ENCODE results near the gene NTM.

The NTM gene

GRCh38 chr11:131717616-131718015, 347.2 kb downstream of the NTM start:
- DNase-seq (ENCODE audit: low read depth, low spot score): no peak
- no peaks in the 10 kb centered on the region for H3K36me3 ChIP-seq (ENCODE audit: insufficient read depth, low read length)
- H3K9ac ChIP-seq (ENCODE audit: insufficient read length): no peak overlapping the region
- H3K4me3 ChIP-seq: no peak overlapping the region
- H3K27ac ChIP-seq: no peak overlapping the region
- TF ChIP-seq EZH2 (IDR thresholded peaks at IDR 0.05): no peak
- TF ChIP-seq FOXP2 (optimal IDR thresholded peaks at IDR 0.05; ENCODE audit: control extremely low read depth, extremely low read length, insufficient read depth): no peak
- no peak for TF ChIP-seq POLR2AphosphoS5 (IDR thresholded peaks at IDR 0.05; ENCODE audit: borderline replicate concordance, low read depth, low read length)
- no peaks in the 10 kb centered on the region for H3K9me3 ChIP-seq (ENCODE audit: low read depth, low read length)

- Histone ChIP-seq H3K27ac (no peak overlapping the region), H3K9ac (ENCODE audit: insufficient read length) (no peak overlapping the region), H3K9me3 (ENCODE audit: low read depth, low read length) (no peaks in the 10 kb centered on the region), H3K4me3 (no peak overlapping the region), H3K36me3 (ENCODE audit: insufficient read depth, low read length) (no peaks in the 10 kb centered on the region)
- TF ChIP-seq POLR2AphosphoS5 (IDR thresholded peaks at IDR 0.05; ENCODE audit: borderline replicate concordance, low read depth, low read length) (no peak), FOXP2 (optimal IDR thresholded peaks at IDR 0.05; ENCODE audit: control extremely low read depth, extremely low read length, insufficient read depth) (no peak), EZH2 (IDR thresholded peaks at IDR 0.05) (no peak)
- DNase-seq (ENCODE audit: low read depth, low spot score): no peak
Observed at GRCh38 chr11:131723088-131723487, 352.7 kb downstream of the NTM start.

GRCh38 chr11:131724436-131724975, 354.1 kb downstream of the NTM start:
- DNase-seq (ENCODE audit: low read depth, low spot score): no peak
- no peak overlapping the region for H3K4me3 ChIP-seq
- no peaks in the 10 kb centered on the region for H3K9me3 ChIP-seq (ENCODE audit: low read depth, low read length)
- TF ChIP-seq EZH2 (IDR thresholded peaks at IDR 0.05) (no peak), POLR2AphosphoS5 (IDR thresholded peaks at IDR 0.05; ENCODE audit: borderline replicate concordance, low read depth, low read length) (no peak), FOXP2 (optimal IDR thresholded peaks at IDR 0.05; ENCODE audit: control extremely low read depth, extremely low read length, insufficient read depth) (no peak)
- H3K9ac ChIP-seq (ENCODE audit: insufficient read length): no peak overlapping the region
- H3K36me3 ChIP-seq (ENCODE audit: insufficient read depth, low read length): no peaks in the 10 kb centered on the region
- no peak overlapping the region; the same call in 1 of the 2 replicates for H3K27ac ChIP-seq

GRCh38 chr11:131734871-131735270, 364.5 kb downstream of the NTM start:
- no peaks in the 10 kb centered on the region for H3K9me3 ChIP-seq (ENCODE audit: low read depth, low read length)
- H3K36me3 ChIP-seq (ENCODE audit: insufficient read depth, low read length): no peaks in the 10 kb centered on the region
- no peak overlapping the region for H3K27ac ChIP-seq
- no peak overlapping the region for H3K9ac ChIP-seq (ENCODE audit: insufficient read length)
- no peak overlapping the region for H3K4me3 ChIP-seq
- TF ChIP-seq FOXP2 (optimal IDR thresholded peaks at IDR 0.05; ENCODE audit: control extremely low read depth, extremely low read length, insufficient read depth): no peak
- no peak for TF ChIP-seq POLR2AphosphoS5 (IDR thresholded peaks at IDR 0.05; ENCODE audit: borderline replicate concordance, low read depth, low read length)
- no peak for TF ChIP-seq EZH2 (IDR thresholded peaks at IDR 0.05)
- no peak for DNase-seq (ENCODE audit: low read depth, low spot score)

- TF ChIP-seq POLR2AphosphoS5 (IDR thresholded peaks at IDR 0.05; ENCODE audit: borderline replicate concordance, low read depth, low read length) (no peak), EZH2 (IDR thresholded peaks at IDR 0.05) (no peak), FOXP2 (optimal IDR thresholded peaks at IDR 0.05; ENCODE audit: control extremely low read depth, extremely low read length, insufficient read depth) (no peak)
- Histone ChIP-seq H3K9me3 (ENCODE audit: low read depth, low read length) (no peaks in the 10 kb centered on the region), H3K36me3 (ENCODE audit: insufficient read depth, low read length) (no peaks in the 10 kb centered on the region), H3K9ac (ENCODE audit: insufficient read length) (no peak overlapping the region), H3K27ac (no peak overlapping the region), H3K4me3 (no peak overlapping the region)
- no peak for DNase-seq (ENCODE audit: low read depth, low spot score)
Observed at GRCh38 chr11:131737357-131737756, 366.9 kb downstream of the NTM start.

- Histone ChIP-seq H3K9me3 (ENCODE audit: low read depth, low read length) (no peaks in the 10 kb centered on the region), H3K9ac (ENCODE audit: insufficient read length) (no peak overlapping the region), H3K36me3 (ENCODE audit: insufficient read depth, low read length) (no peaks in the 10 kb centered on the region), H3K4me3 (no peak overlapping the region), H3K27ac (no peak overlapping the region)
- TF ChIP-seq EZH2 (IDR thresholded peaks at IDR 0.05): no peak
- TF ChIP-seq FOXP2 (optimal IDR thresholded peaks at IDR 0.05; ENCODE audit: control extremely low read depth, extremely low read length, insufficient read depth): no peak
- TF ChIP-seq POLR2AphosphoS5 (IDR thresholded peaks at IDR 0.05; ENCODE audit: borderline replicate concordance, low read depth, low read length): no peak
- DNase-seq (ENCODE audit: low read depth, low spot score): no peak
Observed at GRCh38 chr11:131739243-131739882, 368.9 kb downstream of the NTM start.

GRCh38 chr11:131744847-131745246, 374.4 kb downstream of the NTM start:
- Histone ChIP-seq H3K36me3 (ENCODE audit: insufficient read depth, low read length) (no peaks in the 10 kb centered on the region), H3K27ac (no peak overlapping the region), H3K9me3 (ENCODE audit: low read depth, low read length) (no peaks in the 10 kb centered on the region), H3K4me3 (no peak overlapping the region), H3K9ac (ENCODE audit: insufficient read length) (no peak overlapping the region)
- TF ChIP-seq FOXP2 (optimal IDR thresholded peaks at IDR 0.05; ENCODE audit: control extremely low read depth, extremely low read length, insufficient read depth) (no peak), EZH2 (IDR thresholded peaks at IDR 0.05) (no peak), POLR2AphosphoS5 (IDR thresholded peaks at IDR 0.05; ENCODE audit: borderline replicate concordance, low read depth, low read length) (no peak)
- no peak for DNase-seq (ENCODE audit: low read depth, low spot score)

- DNase-seq (ENCODE audit: low read depth, low spot score): no peak
- Histone ChIP-seq H3K27ac (no peak overlapping the region), H3K9me3 (ENCODE audit: low read depth, low read length) (no peaks in the 10 kb centered on the region), H3K4me3 (no peak overlapping the region), H3K9ac (ENCODE audit: insufficient read length) (no peak overlapping the region), H3K36me3 (ENCODE audit: insufficient read depth, low read length) (no peaks in the 10 kb centered on the region)
- TF ChIP-seq EZH2 (IDR thresholded peaks at IDR 0.05) (no peak), FOXP2 (optimal IDR thresholded peaks at IDR 0.05; ENCODE audit: control extremely low read depth, extremely low read length, insufficient read depth) (no peak), POLR2AphosphoS5 (IDR thresholded peaks at IDR 0.05; ENCODE audit: borderline replicate concordance, low read depth, low read length) (no peak)
Observed at GRCh38 chr11:131745405-131745804, 375.0 kb downstream of the NTM start.
